SK-N-SH (cell line): ENCODE data around the gene SND1. TPM values are rescaled to one million over a fixed set of nuclear protein-coding genes. Genes with fewer than 3 reads are reported as not detected.

Experiments used
- CTCF ChIA-PET: fragments of 300-600, 350-600 bp; formaldehyde crosslinking; extraction: SDS; loops from one replicate; lab custom pipeline; 2021; lab: Yijun Ruan, JAX
- POLR2A ChIA-PET: fragments of 350-600 bp; sonication (Branson Sonifier 250); formaldehyde crosslinking; extraction: SDS; loops from one replicate; lab custom pipeline; 2020; ENCODE audit warnings: antibody characterized with exemption, inconsistent platforms; lab: Yijun Ruan, JAX
- DNase-seq: peaks from one replicate; pipeline ENCODE4 v3.0.0; 2012
- H2AFZ ChIP-seq: fragments of 200-600 bp; sonication (generic); 2 replicates; pipeline ENCODE4 v1.8.1; 2016; ENCODE audit warnings: antibody characterized with exemption, mild to moderate bottlenecking, low read depth
- H3F3A ChIP-seq: fragments of 200-600 bp; sonication (generic); replicated peaks from 2 replicates; pipeline ENCODE3; 2016; ENCODE audit warnings: antibody characterized with exemption, mild to moderate bottlenecking; ENCODE audit not compliant: insufficient read depth
- H3K27ac ChIP-seq, 2 experiments: fragments of 200-500 bp in 1 of 2; fragments of 200-600 bp in 1 of 2; sonication (Bioruptor generic) in 1 of 2; sonication (generic), shearing (Covaris generic) in 1 of 2; 2 replicates each; pipeline versions ENCODE4 v1.5.1 to v1.6.1; 2014 to 2016; ENCODE audit warnings: low read depth in 2 of 2, inconsistent platforms in 1 of 2, low read length in 1 of 2, mild to moderate bottlenecking in 1 of 2, mixed read lengths in 1 of 2
- H3K27me3 ChIP-seq: fragments of 200-600 bp; sonication (generic), shearing (Covaris generic); 2 replicates; pipeline ENCODE4 v1.6.1; 2016; ENCODE audit warnings: mixed run types; ENCODE audit not compliant: insufficient read depth
- H3K36me3 ChIP-seq, 2 experiments: fragments of 200-500 bp in 1 of 2; fragments of 200-600 bp in 1 of 2; sonication (Bioruptor generic) in 1 of 2; sonication (generic) in 1 of 2; replicated peaks in 1 of 2; 2 replicates each; pipeline versions ENCODE3 to v1.5.1; 2014 to 2016; ENCODE audit warnings: low read length in 1 of 2, mild to moderate bottlenecking in 1 of 2; ENCODE audit not compliant: insufficient read depth in 2 of 2, control insufficient read depth in 1 of 2
- H3K4me1 ChIP-seq, 2 experiments: fragments of 200-500 bp in 1 of 2; fragments of 200-600 bp in 1 of 2; sonication (Bioruptor generic) in 1 of 2; sonication (generic), shearing (Covaris generic) in 1 of 2; 2 replicates each; pipeline versions ENCODE4 v1.5.1 to v1.6.1; 2014 to 2016; ENCODE audit warnings: low read depth in 1 of 2, low read length in 1 of 2, mixed run types in 1 of 2; ENCODE audit not compliant: insufficient read depth in 2 of 2, control insufficient read depth in 1 of 2
- H3K4me2 ChIP-seq: fragments of 200-600 bp; sonication (generic), shearing (Covaris generic); 2 replicates; pipeline ENCODE4 v1.6.1; 2017; ENCODE audit warnings: mixed run types
- H3K4me3 ChIP-seq, 2 experiments: fragments of 200-500 bp in 1 of 2; fragments of 200-600 bp in 1 of 2; sonication (Bioruptor generic) in 1 of 2; sonication (generic), shearing (Covaris generic) in 1 of 2; 2 replicates each; pipeline versions ENCODE4 v1.5.1 to v1.8.1; 2014 to 2016; ENCODE audit warnings: low read depth in 2 of 2, inconsistent platforms in 1 of 2, low read length in 1 of 2, mild to moderate bottlenecking in 1 of 2, mixed read lengths in 1 of 2, moderate library complexity in 1 of 2
- H3K79me2 ChIP-seq: fragments of 200-600 bp; sonication (generic); 2 replicates; pipeline ENCODE4 v1.8.1; 2017; ENCODE audit warnings: mild to moderate bottlenecking; ENCODE audit not compliant: insufficient read depth
- H3K9ac ChIP-seq: fragments of 200-600 bp; sonication (generic); 2 replicates; pipeline ENCODE4 v1.6.1; 2017; ENCODE audit warnings: mixed run types
- H3K9me2 ChIP-seq: fragments of 200-600 bp; sonication (generic); 2 replicates; pipeline ENCODE4 v1.6.1; 2017; ENCODE audit warnings: mixed run types
- H3K9me3 ChIP-seq: fragments of 200-600 bp; sonication (generic); 2 replicates; pipeline ENCODE4 v1.6.1; 2017; ENCODE audit warnings: mixed run types, mild to moderate bottlenecking, moderate library complexity
- H4K20me1 ChIP-seq: fragments of 200-600 bp; sonication (generic); 2 replicates; pipeline ENCODE4 v1.6.1; 2017; ENCODE audit warnings: mild to moderate bottlenecking, mixed run types; ENCODE audit not compliant: insufficient read depth
- CHD2 ChIP-seq: fragments of 150-350 bp; IDR thresholded peaks from 2 replicates; pipeline ENCODE4 v1.6.1; 2018; ENCODE audit warnings: low read length; ENCODE audit not compliant: partially characterized antibody
- FOXJ3 ChIP-seq: sonication (generic); formaldehyde crosslinking; IDR thresholded peaks from 2 replicates; pipeline ENCODE4 v1.5.1; 2020; ENCODE audit warnings: mild to moderate bottlenecking, missing genetic modification reagents
- GATA2 ChIP-seq: sonication (generic); formaldehyde crosslinking; IDR thresholded peaks from 2 replicates; pipeline ENCODE4 v1.5.0; 2020; ENCODE audit warnings: mild to moderate bottlenecking, missing genetic modification reagents
- JUND ChIP-seq: IDR thresholded peaks from 2 replicates; pipeline ENCODE4 v1.4.0; 2012
- MEF2A ChIP-seq: IDR thresholded peaks from 2 replicates; pipeline ENCODE4 v1.4.0; 2012; ENCODE audit warnings: low read depth, borderline replicate concordance
- RXRA ChIP-seq: IDR thresholded peaks from 2 replicates; pipeline ENCODE4 v1.4.0; 2012; ENCODE audit warnings: low read depth, mild to moderate bottlenecking, borderline replicate concordance
- SIN3A ChIP-seq: IDR thresholded peaks from 2 replicates; pipeline ENCODE4 v1.6.1; 2012; ENCODE audit warnings: low read depth, mild to moderate bottlenecking, low read length, moderate library complexity, borderline replicate concordance
- TAF1 ChIP-seq: IDR thresholded peaks from 2 replicates; pipeline ENCODE4 v1.6.1; 2012; ENCODE audit warnings: low read depth, mild to moderate bottlenecking, low read length, moderate library complexity, borderline replicate concordance
- TEAD4 ChIP-seq: IDR thresholded peaks from 2 replicates; pipeline ENCODE4 v1.4.0; 2012; ENCODE audit warnings: mild to moderate bottlenecking, borderline replicate concordance; ENCODE audit not compliant: insufficient read depth
- WGBS: methylation state at CpG from one replicate; pipeline ENCODE4 v1.1.6; 2017; ENCODE audit warnings: low lambda C conversion rate; 5-methylcytosine and 5-hydroxymethylcytosine counted together
- polyA plus RNA-seq, 3 experiments: library from polyadenylated mRNA; depleted of rRNA; stranded (reverse); fragments of >200 nt; gene quantifications; 2 replicates each; pipeline ENCODE4 v1.2.3, GENCODE V29; 2012
- TF ChIP-seq, protein P1 (sequence below): IDR thresholded peaks from 2 replicates; pipeline ENCODE4 v1.4.0; 2012; ENCODE audit warnings: low read depth, borderline replicate concordance
- TF ChIP-seq, protein P2 (sequence below): IDR thresholded peaks from 2 replicates; pipeline ENCODE4; 2012
- TF ChIP-seq, protein P3 (sequence below): IDR thresholded peaks from 2 replicates; pipeline ENCODE4 v1.4.0; 2012; ENCODE audit warnings: low read depth, borderline replicate concordance

Gene SND1
- polyA plus RNA-seq, 1 of the 3 experiments (the other 2 are of a cell fraction): 165 TPM

- TF ChIP-seq, protein P1, sequence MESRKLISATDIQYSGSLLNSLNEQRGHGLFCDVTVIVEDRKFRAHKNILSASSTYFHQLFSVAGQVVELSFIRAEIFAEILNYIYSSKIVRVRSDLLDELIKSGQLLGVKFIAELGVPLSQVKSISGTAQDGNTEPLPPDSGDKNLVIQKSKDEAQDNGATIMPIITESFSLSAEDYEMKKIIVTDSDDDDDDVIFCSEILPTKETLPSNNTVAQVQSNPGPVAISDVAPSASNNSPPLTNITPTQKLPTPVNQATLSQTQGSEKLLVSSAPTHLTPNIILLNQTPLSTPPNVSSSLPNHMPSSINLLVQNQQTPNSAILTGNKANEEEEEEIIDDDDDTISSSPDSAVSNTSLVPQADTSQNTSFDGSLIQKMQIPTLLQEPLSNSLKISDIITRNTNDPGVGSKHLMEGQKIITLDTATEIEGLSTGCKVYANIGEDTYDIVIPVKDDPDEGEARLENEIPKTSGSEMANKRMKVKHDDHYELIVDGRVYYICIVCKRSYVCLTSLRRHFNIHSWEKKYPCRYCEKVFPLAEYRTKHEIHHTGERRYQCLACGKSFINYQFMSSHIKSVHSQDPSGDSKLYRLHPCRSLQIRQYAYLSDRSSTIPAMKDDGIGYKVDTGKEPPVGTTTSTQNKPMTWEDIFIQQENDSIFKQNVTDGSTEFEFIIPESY: no peak
- TF ChIP-seq RXRA (no peak), CHD2 (no peak), FOXJ3 (no peak)
Observed at GRCh38 chr7:127608446-127608845, 43.5 kb upstream of the SND1 start (continued).

GRCh38 chr7:127609297-127609696, 42.7 kb upstream of the SND1 start:
- Histone ChIP-seq H3K4me2 (no peak overlapping the region), H3K9ac (no peak overlapping the region), H4K20me1 (no peaks in the 10 kb centered on the region)
- CTCF ChIA-PET: interaction anchor here (0.7 to 1.1 kb wide), 3 partner anchors 19 to 600 kb away, joined by 3 read pairs; no protein-coding TSS in a partner anchor
- WGBS: 30% methylated on average over 4 of the region's 6 CpGs
- no peak for DNase-seq
- no peak for TF ChIP-seq GATA2 (CRISPR knock-in tag)
- no peak for TF ChIP-seq MEF2A
- TF ChIP-seq FOXJ3: no peak
- TF ChIP-seq CHD2: no peak
- TF ChIP-seq, protein P2, sequence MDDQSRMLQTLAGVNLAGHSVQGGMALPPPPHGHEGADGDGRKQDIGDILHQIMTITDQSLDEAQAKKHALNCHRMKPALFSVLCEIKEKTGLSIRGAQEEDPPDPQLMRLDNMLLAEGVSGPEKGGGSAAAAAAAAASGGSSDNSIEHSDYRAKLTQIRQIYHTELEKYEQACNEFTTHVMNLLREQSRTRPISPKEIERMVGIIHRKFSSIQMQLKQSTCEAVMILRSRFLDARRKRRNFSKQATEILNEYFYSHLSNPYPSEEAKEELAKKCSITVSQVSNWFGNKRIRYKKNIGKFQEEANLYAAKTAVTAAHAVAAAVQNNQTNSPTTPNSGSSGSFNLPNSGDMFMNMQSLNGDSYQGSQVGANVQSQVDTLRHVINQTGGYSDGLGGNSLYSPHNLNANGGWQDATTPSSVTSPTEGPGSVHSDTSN: no peak
- TF ChIP-seq JUND: no peak
- TF ChIP-seq, protein P3, sequence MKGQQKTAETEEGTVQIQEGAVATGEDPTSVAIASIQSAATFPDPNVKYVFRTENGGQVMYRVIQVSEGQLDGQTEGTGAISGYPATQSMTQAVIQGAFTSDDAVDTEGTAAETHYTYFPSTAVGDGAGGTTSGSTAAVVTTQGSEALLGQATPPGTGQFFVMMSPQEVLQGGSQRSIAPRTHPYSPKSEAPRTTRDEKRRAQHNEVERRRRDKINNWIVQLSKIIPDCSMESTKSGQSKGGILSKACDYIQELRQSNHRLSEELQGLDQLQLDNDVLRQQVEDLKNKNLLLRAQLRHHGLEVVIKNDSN: no peak
- TF ChIP-seq SIN3A: no peak
- no peak for TF ChIP-seq RXRA
- no peak for TF ChIP-seq TAF1
- TF ChIP-seq TEAD4: no peak
- TF ChIP-seq, protein P1: no peak
- TF ChIP-seq, all 33 proteins: peak for 0
- H3K79me2 ChIP-seq: no peaks in the 10 kb centered on the region
- POLR2A ChIA-PET: interaction anchor here (0.6 kb wide), 1 partner anchor 527 kb away, joined by 3 read pairs; no protein-coding TSS in a partner anchor
- no peaks in the 10 kb centered on the region for H3K9me3 ChIP-seq
- no peak overlapping the region for H2AFZ ChIP-seq
- no peaks in the 10 kb centered on the region for H3K4me1 ChIP-seq
- H3K9me2 ChIP-seq: no peaks in the 10 kb centered on the region
- no peak overlapping the region for H3K4me3 ChIP-seq
- H3F3A ChIP-seq: no peaks in the 10 kb centered on the region
- no peaks in the 10 kb centered on the region for H3K36me3 ChIP-seq
- H3K27ac ChIP-seq: no peak overlapping the region
- peaks cover 10% of the 10 kb centered on the region for H3K27me3 ChIP-seq
